ENCODE data around the gene USP7. TPM values are rescaled to one million over a fixed set of nuclear protein-coding genes. Genes with fewer than 3 reads are reported as not detected.

USP7 gene
- total RNA-seq, 1 donor from 2014 or later = 176 TPM

GRCh38 chr16:8943966-8944759 lies 19.5 kb downstream of the USP7 start:
- no peak for DNase-seq (ENCODE audit: low spot score)
- intact Hi-C loops (cut with micrococcal nuclease) = loop anchor here (2.0 kb wide), 1 partner anchor 15 kb away; no protein-coding TSS in a partner anchor
- no peaks in the 10 kb centered on the region for H3K36me3 Mint-ChIP-seq (ENCODE audit: low read depth)
- H3K4me1 Mint-ChIP-seq (ENCODE audit: low read depth) = peaks cover 57% of the 10 kb centered on the region
- no peaks in the 10 kb centered on the region for H3K9me3 Mint-ChIP-seq
- no peak overlapping the region for H3K4me3 Mint-ChIP-seq (ENCODE audit: low read depth)
- no peaks in the 10 kb centered on the region for H3K27me3 Mint-ChIP-seq (ENCODE audit: low read depth)
- peak overlapping the region; percentile 49 for H3K27ac Mint-ChIP-seq

DNA sequence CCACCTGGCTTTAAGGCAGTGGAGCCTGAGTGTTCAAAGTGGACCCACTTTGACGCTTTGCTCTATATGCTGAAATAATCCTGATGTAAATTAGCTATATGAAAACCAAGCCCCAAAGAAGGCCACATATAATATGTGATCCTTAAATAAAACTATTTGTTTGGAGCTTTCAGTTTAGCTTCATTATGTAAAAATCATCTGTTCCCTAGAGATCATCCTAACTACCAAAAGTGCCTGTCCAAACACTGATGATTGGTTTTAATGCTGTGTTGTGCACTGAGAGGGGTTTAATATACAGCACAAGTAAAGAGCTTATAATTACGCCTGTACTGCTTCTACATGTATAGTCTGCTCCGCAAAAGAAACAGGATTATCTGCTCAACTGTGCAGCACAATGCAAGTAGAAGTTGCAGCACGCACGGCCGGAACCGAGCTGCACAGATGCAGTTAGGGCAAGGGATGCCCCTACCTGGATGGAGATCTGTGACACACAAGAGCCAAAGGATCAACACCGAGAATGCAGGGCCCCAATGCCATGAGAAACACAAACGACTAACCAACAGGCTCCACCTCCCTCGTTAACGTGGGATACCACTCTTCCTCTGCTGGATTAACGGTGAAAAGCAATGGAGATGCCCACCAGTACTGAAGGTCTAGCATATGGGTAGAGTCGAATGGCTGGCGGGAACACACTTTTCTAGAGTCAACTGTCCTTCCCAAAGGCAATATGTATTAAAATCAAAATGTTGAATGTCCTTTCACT lies 20.5 kb downstream of the USP7 start:
- H3K4me3 Mint-ChIP-seq (ENCODE audit: low read depth) = no peak overlapping the region
- no peak overlapping the region for H3K27ac Mint-ChIP-seq
- intact Hi-C loops (cut with micrococcal nuclease) = no loop called here

GRCh38 chr16:8941718-8942344 lies 21.9 kb downstream of the USP7 start:
- H3K9me3 Mint-ChIP-seq = no peaks in the 10 kb centered on the region
- no peaks in the 10 kb centered on the region for H3K36me3 Mint-ChIP-seq (ENCODE audit: low read depth)
- intact Hi-C loops (cut with micrococcal nuclease) = no loop called here
- no peak overlapping the region for H3K27ac Mint-ChIP-seq
- DNase-seq (ENCODE audit: low spot score) = no peak
- H3K4me3 Mint-ChIP-seq (ENCODE audit: low read depth) = no peak overlapping the region
- H3K27me3 Mint-ChIP-seq (ENCODE audit: low read depth) = no peaks in the 10 kb centered on the region
- peaks cover 60% of the 10 kb centered on the region for H3K4me1 Mint-ChIP-seq (ENCODE audit: low read depth)

More for the DNA sequence above, 20.5 kb downstream of the USP7 start:
- Mint-ChIP-seq H3K27me3 (ENCODE audit: low read depth) (no peaks in the 10 kb centered on the region), H3K9me3 (no peaks in the 10 kb centered on the region), H3K36me3 (ENCODE audit: low read depth) (no peaks in the 10 kb centered on the region), H3K4me1 (ENCODE audit: low read depth) (peaks cover 55% of the 10 kb centered on the region)
- DNase-seq (ENCODE audit: low spot score) = no peak

DNA sequence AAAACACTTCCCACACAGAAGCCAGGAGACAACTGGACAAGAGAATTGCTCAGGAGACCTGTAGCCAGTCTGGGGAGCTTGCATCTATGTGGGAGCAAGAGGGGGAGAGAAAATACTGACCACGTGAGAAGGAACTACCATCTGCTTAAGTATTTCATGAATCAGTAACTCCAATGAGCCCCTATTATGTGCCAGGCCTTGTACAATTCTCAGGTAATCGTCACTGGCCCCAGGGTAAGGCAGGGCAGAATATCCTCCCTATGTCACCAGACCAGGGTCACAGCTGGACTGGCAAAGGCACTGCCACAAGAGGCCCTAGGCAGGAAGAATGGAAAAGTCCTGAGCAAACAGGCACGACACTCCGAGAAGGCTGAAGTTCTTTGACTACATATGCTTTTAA lies 25.9 kb downstream of the USP7 start:
- Mint-ChIP-seq H3K9me3 (no peaks in the 10 kb centered on the region), H3K4me1 (ENCODE audit: low read depth) (peaks cover 43% of the 10 kb centered on the region), H3K36me3 (ENCODE audit: low read depth) (no peaks in the 10 kb centered on the region), H3K27ac (no peak overlapping the region), H3K4me3 (ENCODE audit: low read depth) (no peak overlapping the region), H3K27me3 (ENCODE audit: low read depth) (no peaks in the 10 kb centered on the region)
- intact Hi-C loops (cut with micrococcal nuclease) = loop anchor here (2.0 kb wide), 1 partner anchor 23 kb away; no protein-coding TSS in a partner anchor
- no peak for DNase-seq (ENCODE audit: low spot score)

GRCh38 chr16:8936421-8936820 lies 27.3 kb downstream of the USP7 start:
- intact Hi-C loops (cut with micrococcal nuclease) = loop anchor here (1.0 to 2.0 kb wide), 3 partner anchors 15 to 31 kb away; no protein-coding TSS in a partner anchor
- Mint-ChIP-seq H3K9me3 (no peaks in the 10 kb centered on the region), H3K27ac (peak overlapping the region; percentile 36), H3K4me3 (ENCODE audit: low read depth) (no peak overlapping the region), H3K36me3 (ENCODE audit: low read depth) (no peaks in the 10 kb centered on the region), H3K4me1 (ENCODE audit: low read depth) (peaks cover 41% of the 10 kb centered on the region), H3K27me3 (ENCODE audit: low read depth) (no peaks in the 10 kb centered on the region)
- DNase-seq (ENCODE audit: low spot score) = peak; percentile 62

GRCh38 chr16:8935989-8936388 lies 27.7 kb downstream of the USP7 start:
- Mint-ChIP-seq H3K4me3 (ENCODE audit: low read depth) (no peak overlapping the region), H3K36me3 (ENCODE audit: low read depth) (no peaks in the 10 kb centered on the region), H3K27me3 (ENCODE audit: low read depth) (no peaks in the 10 kb centered on the region), H3K9me3 (no peaks in the 10 kb centered on the region), H3K27ac (peak overlapping the region; percentile 36), H3K4me1 (ENCODE audit: low read depth) (peaks cover 41% of the 10 kb centered on the region)
- intact Hi-C loops (cut with micrococcal nuclease) = loop anchor here (1.0 to 2.0 kb wide), 3 partner anchors 15 to 31 kb away; no protein-coding TSS in a partner anchor
- no peak for DNase-seq (ENCODE audit: low spot score)

DNA sequence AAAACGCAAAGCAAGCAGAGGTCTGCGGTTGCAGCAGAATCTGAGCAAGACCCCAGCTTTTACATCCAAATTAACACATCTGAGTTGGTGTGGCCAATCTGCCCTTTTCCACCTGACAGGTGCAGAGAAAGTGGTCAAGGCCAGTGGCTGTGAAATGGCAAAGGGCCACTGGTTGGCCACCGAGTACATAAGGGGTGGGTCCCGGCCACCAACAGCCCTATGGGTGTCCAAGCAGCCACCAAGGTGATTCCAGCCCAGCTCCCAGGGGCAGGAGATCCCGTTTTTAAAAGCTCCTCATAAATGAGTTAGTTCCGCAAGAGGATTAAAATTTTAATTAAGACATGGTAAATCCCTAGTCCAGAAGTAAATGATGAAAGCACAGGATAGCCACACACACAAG lies 29.1 kb downstream of the USP7 start:
- Mint-ChIP-seq H3K36me3 (ENCODE audit: low read depth) (peaks cover 2% of the 10 kb centered on the region), H3K4me3 (ENCODE audit: low read depth) (no peak overlapping the region), H3K9me3 (no peaks in the 10 kb centered on the region), H3K4me1 (ENCODE audit: low read depth) (peaks cover 35% of the 10 kb centered on the region), H3K27me3 (ENCODE audit: low read depth) (no peaks in the 10 kb centered on the region), H3K27ac (no peak overlapping the region)
- DNase-seq (ENCODE audit: low spot score) = no peak
- intact Hi-C loops (cut with micrococcal nuclease) = no loop called here

DNA sequence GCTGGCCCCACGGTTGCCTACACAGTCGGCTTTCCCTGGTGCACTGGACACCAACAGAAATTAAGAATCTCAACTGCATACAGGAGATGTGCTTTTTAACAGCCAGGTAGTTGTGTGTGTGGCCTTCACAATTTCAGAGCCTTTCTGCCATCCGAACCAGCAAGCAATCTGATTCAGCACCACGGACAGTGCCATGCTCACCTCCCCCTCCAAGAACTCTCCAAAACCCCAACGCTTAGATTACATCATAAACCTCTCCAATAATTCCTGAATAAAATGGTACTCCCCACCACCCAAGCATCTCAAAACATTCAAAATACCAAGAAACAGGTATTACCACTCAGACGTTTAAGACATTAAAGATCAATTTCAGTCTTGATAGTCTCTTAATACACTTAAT lies 31.8 kb downstream of the USP7 start:
- no peak overlapping the region for H3K4me3 Mint-ChIP-seq (ENCODE audit: low read depth)
- peaks cover 27% of the 10 kb centered on the region for H3K36me3 Mint-ChIP-seq (ENCODE audit: low read depth)
- H3K4me1 Mint-ChIP-seq (ENCODE audit: low read depth) = peaks cover 31% of the 10 kb centered on the region
- H3K27ac Mint-ChIP-seq = no peak overlapping the region
- intact Hi-C loops (cut with micrococcal nuclease) = no loop called here
- no peaks in the 10 kb centered on the region for H3K27me3 Mint-ChIP-seq (ENCODE audit: low read depth)
- peak; percentile 21 for DNase-seq (ENCODE audit: low spot score)
- H3K9me3 Mint-ChIP-seq = no peaks in the 10 kb centered on the region

DNA sequence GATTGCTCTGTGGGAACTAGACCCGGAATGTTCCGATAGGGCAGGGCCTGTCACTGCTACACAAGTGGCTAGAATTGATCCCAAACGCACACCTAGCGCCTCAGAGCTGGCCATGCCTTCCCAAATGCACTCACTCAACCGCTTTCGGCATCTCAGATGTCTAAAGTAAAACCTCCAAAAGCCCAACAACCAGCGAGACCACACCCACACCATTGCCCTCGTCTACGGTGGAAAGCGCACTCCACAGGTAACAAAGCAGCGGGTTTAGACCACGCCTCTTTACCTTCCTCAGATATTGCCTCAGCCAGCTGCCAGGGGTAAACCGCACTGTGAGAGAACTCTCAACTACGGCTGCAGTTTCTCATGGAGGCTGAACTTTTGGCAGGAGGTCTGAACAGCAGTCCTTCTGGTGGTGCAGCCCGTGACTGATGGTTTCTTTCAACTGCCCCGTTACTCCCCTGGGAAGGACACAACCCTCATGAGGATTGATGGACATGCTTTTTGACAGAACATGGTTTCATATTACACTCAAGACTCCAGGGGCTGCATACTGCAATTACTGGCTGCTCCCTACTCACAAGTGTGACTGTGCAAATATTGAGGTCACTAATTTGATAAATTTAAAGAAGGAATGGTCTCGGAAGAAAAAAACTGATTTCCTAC lies 34.5 kb downstream of the USP7 start:
- H3K4me3 Mint-ChIP-seq (ENCODE audit: low read depth) = no peak overlapping the region

DNA sequence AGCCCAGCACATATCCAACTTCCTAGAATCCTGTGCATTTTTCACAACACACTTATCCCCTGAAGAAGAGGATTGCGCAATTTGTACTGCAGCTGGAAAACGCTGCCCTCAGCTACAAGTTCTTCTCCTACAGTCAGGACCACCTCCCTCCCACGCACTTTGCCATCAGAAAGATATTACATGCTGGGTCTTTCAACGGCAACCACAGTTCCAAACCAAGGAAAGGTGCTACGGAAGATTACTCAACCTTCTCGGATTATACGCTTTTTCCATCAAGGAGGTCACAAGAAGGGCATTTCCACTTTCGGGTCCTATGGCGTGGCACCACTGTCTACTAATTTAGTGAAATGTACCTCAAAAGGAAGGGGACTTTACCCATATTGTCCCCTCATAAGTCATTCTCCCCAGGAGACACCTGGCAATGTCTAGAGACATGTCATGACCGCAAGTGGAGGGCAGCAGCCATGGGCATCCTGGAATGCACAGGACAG lies 35.2 kb downstream of the USP7 start:
- no peaks in the 10 kb centered on the region for H3K9me3 Mint-ChIP-seq
- H3K4me3 Mint-ChIP-seq (ENCODE audit: low read depth) = no peak overlapping the region
- no peaks in the 10 kb centered on the region for H3K27me3 Mint-ChIP-seq (ENCODE audit: low read depth)
- no peak for DNase-seq (ENCODE audit: low spot score)
- H3K4me1 Mint-ChIP-seq (ENCODE audit: low read depth) = peaks cover 32% of the 10 kb centered on the region
- H3K27ac Mint-ChIP-seq = peak overlapping the region; percentile 49
- intact Hi-C loops (cut with micrococcal nuclease) = no loop called here
- H3K36me3 Mint-ChIP-seq (ENCODE audit: low read depth) = peaks cover 46% of the 10 kb centered on the region

More for the DNA sequence above, 34.5 kb downstream of the USP7 start:
- H3K36me3 Mint-ChIP-seq (ENCODE audit: low read depth) = peaks cover 44% of the 10 kb centered on the region
- no peak for DNase-seq (ENCODE audit: low spot score)
- peaks cover 27% of the 10 kb centered on the region for H3K4me1 Mint-ChIP-seq (ENCODE audit: low read depth)
- no peaks in the 10 kb centered on the region for H3K27me3 Mint-ChIP-seq (ENCODE audit: low read depth)
- H3K9me3 Mint-ChIP-seq = no peaks in the 10 kb centered on the region
- H3K27ac Mint-ChIP-seq = peak overlapping the region; percentile 49
- intact Hi-C loops (cut with micrococcal nuclease) = no loop called here

- intact Hi-C loops (cut with micrococcal nuclease) = no loop called here
- no peak overlapping the region for H3K27ac Mint-ChIP-seq
- no peaks in the 10 kb centered on the region for H3K27me3 Mint-ChIP-seq (ENCODE audit: low read depth)
- H3K4me1 Mint-ChIP-seq (ENCODE audit: low read depth) = peaks cover 33% of the 10 kb centered on the region
- peaks cover 55% of the 10 kb centered on the region for H3K36me3 Mint-ChIP-seq (ENCODE audit: low read depth)
- H3K9me3 Mint-ChIP-seq = no peaks in the 10 kb centered on the region
- H3K4me3 Mint-ChIP-seq (ENCODE audit: low read depth) = no peak overlapping the region
- DNase-seq (ENCODE audit: low spot score) = no peak
Measured at GRCh38 chr16:8926827-8927226, 36.9 kb downstream of the USP7 start.

GRCh38 chr16:8925455-8925854 lies 38.3 kb downstream of the USP7 start:
- H3K4me1 Mint-ChIP-seq (ENCODE audit: low read depth) = peaks cover 44% of the 10 kb centered on the region
- H3K9me3 Mint-ChIP-seq = no peaks in the 10 kb centered on the region
- intact Hi-C loops (cut with micrococcal nuclease) = no loop called here
- no peak for DNase-seq (ENCODE audit: low spot score)
- no peak overlapping the region for H3K27ac Mint-ChIP-seq
- no peaks in the 10 kb centered on the region for H3K27me3 Mint-ChIP-seq (ENCODE audit: low read depth)
- H3K36me3 Mint-ChIP-seq (ENCODE audit: low read depth) = peaks cover 68% of the 10 kb centered on the region
- no peak overlapping the region for H3K4me3 Mint-ChIP-seq (ENCODE audit: low read depth)
